ENCODE data around the gene CDC25B. TPM values are rescaled to one million over a fixed set of nuclear protein-coding genes. Genes with fewer than 3 reads are reported as not detected.

Gene CDC25B
- polyA plus RNA-seq (2013) = 10.3 TPM

DNA sequence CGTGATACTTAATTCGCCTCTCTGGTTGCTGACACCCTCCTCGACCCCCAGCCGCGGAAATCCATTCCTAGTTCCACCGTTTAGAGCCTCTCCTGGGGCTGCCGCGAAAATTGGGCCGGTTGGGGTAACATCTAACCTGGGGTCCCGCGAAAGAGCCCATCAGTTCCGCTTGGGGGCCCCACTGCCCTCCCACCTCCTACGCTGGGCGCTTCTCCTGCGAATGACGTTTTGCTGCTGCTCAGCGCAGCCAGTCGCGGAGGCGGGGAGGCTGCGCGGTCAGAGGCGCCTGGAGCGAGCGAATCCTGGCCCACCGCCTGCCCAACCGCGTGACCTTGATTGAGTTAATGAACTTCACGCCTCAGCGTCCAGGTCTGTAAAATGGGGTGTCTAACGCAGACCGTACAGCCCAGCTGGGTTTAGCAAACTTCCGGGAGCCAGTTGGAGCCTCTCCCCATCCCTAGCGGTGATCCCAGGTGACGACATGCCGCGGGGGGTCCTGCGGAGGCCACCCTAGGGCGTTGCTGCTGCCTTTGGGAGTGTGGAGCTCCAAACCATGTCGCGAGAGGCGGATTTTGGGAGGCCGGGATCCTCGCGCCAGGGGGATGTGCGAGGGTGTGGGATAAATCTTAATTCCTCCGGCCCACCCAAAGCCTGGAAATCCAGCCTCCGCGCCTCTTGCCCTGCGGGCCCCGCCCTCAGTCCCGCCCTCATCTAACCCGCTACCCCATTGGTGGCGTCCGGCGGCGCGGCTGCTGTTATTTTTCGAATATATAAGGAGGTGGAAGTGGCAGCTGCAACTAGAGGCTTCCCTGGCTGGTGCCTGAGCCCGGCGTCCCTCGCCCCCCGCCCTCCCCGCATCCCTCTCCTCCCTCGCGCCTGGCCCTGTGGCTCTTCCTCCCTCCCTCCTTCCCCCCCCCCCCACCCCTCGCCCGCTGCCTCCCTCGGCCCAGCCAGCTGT is at the start of gene CDC25B:
Gene CDC25B (plus strand): TSS at position 800 of the 958 bp plus-strand sequence. CDS start 222 bp downstream, outside the sequence.
- Histone ChIP-seq H3K27ac (ENCODE audit: insufficient read depth in 1 of 2, low read depth in 1 of 2, low read length in 2 of 2, poor library complexity in 1 of 2, severe bottlenecking in 2 of 2) (peak within 1 kb of the TSS in 1 of 2 experiments; percentile 76), H3K36me3 (ENCODE audit: control insufficient read depth in 4 of 4, insufficient read depth in 4 of 4, low read length in 3 of 4) (peaks cover 0 to 30% (median 8%) of the 10 kb centered on the region in 4 experiments), H3K4me1 (ENCODE audit: control extremely low read depth in 1 of 4, control insufficient read depth in 4 of 4, insufficient read depth in 4 of 4, low read length in 3 of 4) (peaks cover 0 to 30% (median 23%) of the 10 kb centered on the region in 4 experiments), H3K9me3 (ENCODE audit: control extremely low read depth in 1 of 5, control insufficient read depth in 4 of 5, insufficient read depth in 2 of 5, low read depth in 1 of 5, low read length in 4 of 5) (no peaks in the 10 kb centered on the region), H3K27me3 (replicated peaks in 2 of 5; ENCODE audit: control insufficient read depth in 4 of 5, insufficient read depth in 5 of 5, low read length in 4 of 5) (no peaks in the 10 kb centered on the region), H3K4me3 (ENCODE audit: control insufficient read depth in 1 of 7, extremely low read depth in 1 of 7, insufficient read depth in 4 of 7, low read depth in 2 of 7, low read length in 6 of 7) (peak within 1 kb of the TSS; percentile 65 to 89 (median 73))
- peak; percentile 78 to 89 (median 87) for DNase-seq
- POLR2A ChIA-PET = no interaction called here
- CTCF ChIA-PET = interaction anchor here (0.6 to 2.0 kb wide), 6 partner anchors 10 to 61 kb away, joined by 3 to 6 read pairs (median 4); partner anchors contain the start of genes AP5S1 and CENPB
- WGBS (ENCODE audit: insufficient coverage) = 1% methylated on average over 38 of the region's 69 CpGs

DNA sequence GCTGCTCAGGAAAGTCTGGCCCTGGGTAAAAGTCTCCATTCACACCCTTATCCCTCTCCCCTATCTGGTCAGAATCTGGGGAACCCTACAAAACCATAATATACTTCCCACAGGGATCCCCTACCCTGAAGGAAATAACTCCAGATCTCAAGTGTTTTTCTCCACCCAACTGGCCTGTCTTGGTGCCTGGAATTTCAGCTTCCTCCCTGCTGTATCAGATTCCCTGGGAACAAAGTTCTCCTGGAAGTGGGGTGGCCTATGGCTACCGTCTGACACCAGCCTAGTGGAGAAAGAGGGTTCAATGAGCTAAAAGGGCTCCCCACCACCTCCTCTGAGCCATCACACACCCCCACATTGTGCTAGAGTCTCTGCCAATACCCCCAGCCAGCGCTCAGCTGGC is 48.6 kb upstream of the CDC25B start:
- H3K36me3 ChIP-seq (ENCODE audit: control insufficient read depth in 4 of 4, insufficient read depth in 4 of 4, low read length in 3 of 4) = peaks cover 0 to 5% (median 1%) of the 10 kb centered on the region in 4 experiments
- no peaks in the 10 kb centered on the region for H3K9me3 ChIP-seq (ENCODE audit: control extremely low read depth in 1 of 5, control insufficient read depth in 4 of 5, insufficient read depth in 2 of 5, low read depth in 1 of 5, low read length in 4 of 5)
- no CpG with 5 or more reads among the region's 2 CpGs for WGBS (ENCODE audit: insufficient coverage)
- peaks cover 0 to 5% (median 0%) of the 10 kb centered on the region in 5 experiments for H3K27me3 ChIP-seq (replicated peaks in 2 of 5; ENCODE audit: control insufficient read depth in 4 of 5, insufficient read depth in 5 of 5, low read length in 4 of 5)
- H3K4me1 ChIP-seq (ENCODE audit: control extremely low read depth in 1 of 4, control insufficient read depth in 4 of 4, insufficient read depth in 4 of 4, low read length in 3 of 4) = peaks cover 0 to 31% (median 15%) of the 10 kb centered on the region in 4 experiments
- CTCF ChIA-PET = interaction anchor here (0.9 to 16.4 kb wide), 8 partner anchors 8 to 37 kb away, joined by 3 to 216 read pairs (median 4); partner anchors contain the start of gene ADISSP
- POLR2A ChIA-PET = interaction anchor here (1.2 kb wide), 1 partner anchor 77 kb away, joined by 3 read pairs; no protein-coding TSS in a partner anchor
- no peak for DNase-seq
- H3K27ac ChIP-seq (ENCODE audit: insufficient read depth in 1 of 2, low read depth in 1 of 2, low read length in 2 of 2, poor library complexity in 1 of 2, severe bottlenecking in 2 of 2) = no peak overlapping the region
- no peak overlapping the region for H3K4me3 ChIP-seq (ENCODE audit: control insufficient read depth in 1 of 7, extremely low read depth in 1 of 7, insufficient read depth in 4 of 7, low read depth in 2 of 7, low read length in 6 of 7)

DNA sequence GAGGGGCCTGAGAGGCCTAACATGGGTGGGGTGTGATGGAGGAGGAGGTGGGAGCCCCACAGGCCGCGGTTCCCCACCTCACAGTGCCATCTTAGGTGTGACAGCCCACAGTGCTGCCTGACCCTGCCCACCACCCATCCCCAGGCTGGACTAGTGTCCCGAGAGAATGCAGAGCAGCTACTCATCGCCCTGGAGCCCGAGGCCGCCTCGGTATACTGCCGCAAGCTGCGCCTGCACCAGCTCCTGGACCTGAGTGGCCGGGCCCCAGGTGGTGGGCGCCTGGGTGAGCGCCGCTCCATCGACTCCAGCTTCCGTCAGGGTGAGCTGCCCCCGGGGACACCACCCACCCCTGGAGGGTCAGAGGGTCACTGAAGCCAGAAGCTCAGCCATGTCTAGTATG is 48.0 kb upstream of the CDC25B start:
- no peak overlapping the region for H3K4me3 ChIP-seq (ENCODE audit: control insufficient read depth in 1 of 7, extremely low read depth in 1 of 7, insufficient read depth in 4 of 7, low read depth in 2 of 7, low read length in 6 of 7)
- H3K9me3 ChIP-seq (ENCODE audit: control extremely low read depth in 1 of 5, control insufficient read depth in 4 of 5, insufficient read depth in 2 of 5, low read depth in 1 of 5, low read length in 4 of 5) = no peaks in the 10 kb centered on the region
- peaks cover 0 to 32% (median 18%) of the 10 kb centered on the region in 4 experiments for H3K4me1 ChIP-seq (ENCODE audit: control extremely low read depth in 1 of 4, control insufficient read depth in 4 of 4, insufficient read depth in 4 of 4, low read length in 3 of 4)
- ChIA-PET CTCF (interaction anchor here (0.6 to 16.4 kb wide), 10 partner anchors 8 to 37 kb away, joined by 3 to 216 read pairs (median 6); partner anchors contain the start of gene ADISSP), POLR2A (no interaction called here)
- 97% methylated on average over 11 of the region's 16 CpGs for WGBS (ENCODE audit: insufficient coverage)
- H3K27me3 ChIP-seq (replicated peaks in 2 of 5; ENCODE audit: control insufficient read depth in 4 of 5, insufficient read depth in 5 of 5, low read length in 4 of 5) = peaks cover 0 to 5% (median 0%) of the 10 kb centered on the region in 5 experiments
- no peak for DNase-seq
- H3K27ac ChIP-seq (ENCODE audit: insufficient read depth in 1 of 2, low read depth in 1 of 2, low read length in 2 of 2, poor library complexity in 1 of 2, severe bottlenecking in 2 of 2) = no peak overlapping the region
- peaks cover 0 to 5% (median 2%) of the 10 kb centered on the region in 4 experiments for H3K36me3 ChIP-seq (ENCODE audit: control insufficient read depth in 4 of 4, insufficient read depth in 4 of 4, low read length in 3 of 4)

GRCh38 chr20:3749087-3749688 is 46.9 kb upstream of the CDC25B start:
- Histone ChIP-seq H3K36me3 (ENCODE audit: control insufficient read depth in 4 of 4, insufficient read depth in 4 of 4, low read length in 3 of 4) (peaks cover 0 to 8% (median 4%) of the 10 kb centered on the region in 4 experiments), H3K27me3 (replicated peaks in 2 of 5; ENCODE audit: control insufficient read depth in 4 of 5, insufficient read depth in 5 of 5, low read length in 4 of 5) (peaks cover 0 to 5% (median 0%) of the 10 kb centered on the region in 5 experiments), H3K9me3 (ENCODE audit: control extremely low read depth in 1 of 5, control insufficient read depth in 4 of 5, insufficient read depth in 2 of 5, low read depth in 1 of 5, low read length in 4 of 5) (no peaks in the 10 kb centered on the region), H3K27ac (ENCODE audit: insufficient read depth in 1 of 2, low read depth in 1 of 2, low read length in 2 of 2, poor library complexity in 1 of 2, severe bottlenecking in 2 of 2) (no peak overlapping the region), H3K4me1 (ENCODE audit: control extremely low read depth in 1 of 4, control insufficient read depth in 4 of 4, insufficient read depth in 4 of 4, low read length in 3 of 4) (peaks cover 0 to 32% (median 18%) of the 10 kb centered on the region in 4 experiments), H3K4me3 (ENCODE audit: control insufficient read depth in 1 of 7, extremely low read depth in 1 of 7, insufficient read depth in 4 of 7, low read depth in 2 of 7, low read length in 6 of 7) (peak overlapping the region in 1 of 7 experiments; percentile 2)
- ChIA-PET POLR2A (no interaction called here), CTCF (interaction anchor here (0.6 to 16.4 kb wide), 10 partner anchors 8 to 74 kb away, joined by 3 to 216 read pairs (median 6); partner anchors contain the start of genes ADISSP and HSPA12B)
- no peak for DNase-seq
- 93% methylated on average over 18 of the region's 24 CpGs for WGBS (ENCODE audit: insufficient coverage)

DNA sequence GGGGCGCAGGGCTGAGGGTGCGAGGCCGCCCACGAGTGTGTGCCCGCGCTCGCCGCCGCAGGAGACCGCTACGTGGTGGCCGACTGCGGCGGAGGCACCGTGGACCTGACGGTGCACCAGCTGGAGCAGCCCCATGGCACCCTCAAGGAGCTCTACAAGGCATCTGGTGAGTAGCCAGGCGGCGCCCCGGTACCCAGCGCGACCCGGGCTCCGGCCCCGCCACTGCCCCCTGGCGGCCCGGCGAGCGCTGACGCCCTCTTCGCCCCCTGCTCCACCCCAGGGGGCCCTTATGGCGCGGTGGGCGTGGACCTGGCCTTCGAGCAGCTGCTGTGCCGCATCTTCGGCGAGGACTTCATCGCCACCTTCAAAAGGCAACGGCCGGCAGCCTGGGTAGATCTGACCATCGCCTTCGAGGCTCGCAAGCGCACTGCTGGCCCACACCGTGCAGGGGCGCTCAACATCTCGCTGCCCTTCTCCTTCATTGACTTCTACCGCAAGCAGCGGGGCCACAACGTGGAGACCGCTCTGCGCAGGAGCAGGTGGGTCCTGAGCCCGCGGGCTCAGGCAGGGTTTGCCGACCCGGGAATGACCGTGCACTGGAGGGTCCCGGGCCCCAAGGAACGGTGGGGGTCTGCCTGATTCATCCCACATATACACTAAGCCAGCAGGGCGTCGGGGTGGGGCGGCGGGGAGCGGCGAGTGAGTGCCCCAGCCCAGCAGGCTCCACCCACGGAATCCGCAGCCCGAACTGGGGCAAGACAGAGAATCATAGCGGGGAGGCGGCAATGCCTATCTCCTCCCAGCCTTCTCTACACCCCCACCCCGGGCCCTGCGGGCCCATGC is 46.2 kb upstream of the CDC25B start:
- POLR2A ChIA-PET = no interaction called here
- Histone ChIP-seq H3K4me1 (ENCODE audit: control extremely low read depth in 1 of 4, control insufficient read depth in 4 of 4, insufficient read depth in 4 of 4, low read length in 3 of 4) (peaks cover 0 to 27% (median 15%) of the 10 kb centered on the region in 4 experiments), H3K27ac (ENCODE audit: insufficient read depth in 1 of 2, low read depth in 1 of 2, low read length in 2 of 2, poor library complexity in 1 of 2, severe bottlenecking in 2 of 2) (no peak overlapping the region), H3K27me3 (replicated peaks in 2 of 5; ENCODE audit: control insufficient read depth in 4 of 5, insufficient read depth in 5 of 5, low read length in 4 of 5) (peaks cover 0 to 5% (median 0%) of the 10 kb centered on the region in 5 experiments), H3K9me3 (ENCODE audit: control extremely low read depth in 1 of 5, control insufficient read depth in 4 of 5, insufficient read depth in 2 of 5, low read depth in 1 of 5, low read length in 4 of 5) (no peaks in the 10 kb centered on the region), H3K36me3 (ENCODE audit: control insufficient read depth in 4 of 4, insufficient read depth in 4 of 4, low read length in 3 of 4) (peaks cover 0 to 15% (median 8%) of the 10 kb centered on the region in 4 experiments), H3K4me3 (ENCODE audit: control insufficient read depth in 1 of 7, extremely low read depth in 1 of 7, insufficient read depth in 4 of 7, low read depth in 2 of 7, low read length in 6 of 7) (peak overlapping the region in 1 of 7 experiments; percentile 2)
- 61% methylated on average over 59 of the region's 72 CpGs for WGBS (ENCODE audit: insufficient coverage)
- CTCF ChIA-PET = interaction anchor here (0.6 to 16.4 kb wide), 13 partner anchors 10 to 105 kb away, joined by 3 to 216 read pairs (median 7); partner anchors contain the start of gene ADISSP
- DNase-seq = peak; percentile 51 to 75 (median 61)

DNA sequence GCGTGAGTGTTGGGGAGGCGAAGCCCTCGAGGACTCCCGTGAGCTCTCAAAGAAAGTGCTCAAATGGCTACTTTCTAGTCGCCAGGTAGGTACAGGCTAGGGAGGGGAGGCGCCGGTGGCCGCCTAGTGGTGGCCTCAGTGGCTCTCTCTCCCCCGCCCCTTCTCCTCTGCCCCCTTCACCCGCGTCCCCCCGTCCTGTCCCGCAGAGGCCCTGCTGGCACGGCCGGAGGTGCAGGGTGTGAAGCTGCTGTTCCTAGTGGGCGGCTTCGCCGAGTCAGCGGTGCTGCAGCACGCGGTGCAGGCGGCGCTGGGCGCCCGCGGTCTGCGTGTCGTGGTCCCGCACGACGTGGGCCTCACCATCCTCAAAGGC is 44.8 kb upstream of the CDC25B start:
- Histone ChIP-seq H3K27me3 (replicated peaks in 2 of 5; ENCODE audit: control insufficient read depth in 4 of 5, insufficient read depth in 5 of 5, low read length in 4 of 5) (peaks cover 0 to 4% (median 0%) of the 10 kb centered on the region in 5 experiments), H3K4me1 (ENCODE audit: control extremely low read depth in 1 of 4, control insufficient read depth in 4 of 4, insufficient read depth in 4 of 4, low read length in 3 of 4) (peaks cover 0 to 21% (median 8%) of the 10 kb centered on the region in 4 experiments), H3K4me3 (ENCODE audit: control insufficient read depth in 1 of 7, extremely low read depth in 1 of 7, insufficient read depth in 4 of 7, low read depth in 2 of 7, low read length in 6 of 7) (peak overlapping the region in 2 of 7 experiments; percentile 61 to 65), H3K36me3 (ENCODE audit: control insufficient read depth in 4 of 4, insufficient read depth in 4 of 4, low read length in 3 of 4) (peaks cover 0 to 29% (median 15%) of the 10 kb centered on the region in 4 experiments), H3K27ac (ENCODE audit: insufficient read depth in 1 of 2, low read depth in 1 of 2, low read length in 2 of 2, poor library complexity in 1 of 2, severe bottlenecking in 2 of 2) (no peak overlapping the region), H3K9me3 (ENCODE audit: control extremely low read depth in 1 of 5, control insufficient read depth in 4 of 5, insufficient read depth in 2 of 5, low read depth in 1 of 5, low read length in 4 of 5) (no peaks in the 10 kb centered on the region)
- WGBS (ENCODE audit: insufficient coverage) = 92% methylated on average over 23 of the region's 31 CpGs
- DNase-seq = no peak
- ChIA-PET POLR2A (interaction anchor here (0.6 kb wide), 1 partner anchor 1293 kb away, joined by 4 read pairs; no protein-coding TSS in a partner anchor), CTCF (interaction anchor here (1.0 to 16.4 kb wide), 11 partner anchors 9 to 75 kb away, joined by 3 to 216 read pairs (median 8); partner anchors contain the start of genes ADISSP and SIGLEC1)
